ENCODE results near the gene NRL.

DNA sequence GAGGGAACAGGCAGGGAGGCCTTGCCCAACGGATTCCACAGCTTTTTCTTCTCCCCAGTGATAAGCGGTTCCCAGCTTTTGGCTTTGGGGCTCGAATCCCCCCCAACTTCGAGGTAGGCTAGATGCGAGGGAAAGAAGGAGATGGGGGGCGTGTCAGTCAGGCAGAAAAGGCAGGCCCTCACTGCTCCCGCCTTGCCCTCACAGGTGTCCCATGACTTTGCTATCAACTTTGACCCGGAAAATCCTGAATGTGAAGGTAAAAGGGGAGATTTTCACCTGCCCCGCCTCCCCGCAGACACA is 38.5 kb downstream of the NRL start:
- TF ChIP-seq, protein P1, sequence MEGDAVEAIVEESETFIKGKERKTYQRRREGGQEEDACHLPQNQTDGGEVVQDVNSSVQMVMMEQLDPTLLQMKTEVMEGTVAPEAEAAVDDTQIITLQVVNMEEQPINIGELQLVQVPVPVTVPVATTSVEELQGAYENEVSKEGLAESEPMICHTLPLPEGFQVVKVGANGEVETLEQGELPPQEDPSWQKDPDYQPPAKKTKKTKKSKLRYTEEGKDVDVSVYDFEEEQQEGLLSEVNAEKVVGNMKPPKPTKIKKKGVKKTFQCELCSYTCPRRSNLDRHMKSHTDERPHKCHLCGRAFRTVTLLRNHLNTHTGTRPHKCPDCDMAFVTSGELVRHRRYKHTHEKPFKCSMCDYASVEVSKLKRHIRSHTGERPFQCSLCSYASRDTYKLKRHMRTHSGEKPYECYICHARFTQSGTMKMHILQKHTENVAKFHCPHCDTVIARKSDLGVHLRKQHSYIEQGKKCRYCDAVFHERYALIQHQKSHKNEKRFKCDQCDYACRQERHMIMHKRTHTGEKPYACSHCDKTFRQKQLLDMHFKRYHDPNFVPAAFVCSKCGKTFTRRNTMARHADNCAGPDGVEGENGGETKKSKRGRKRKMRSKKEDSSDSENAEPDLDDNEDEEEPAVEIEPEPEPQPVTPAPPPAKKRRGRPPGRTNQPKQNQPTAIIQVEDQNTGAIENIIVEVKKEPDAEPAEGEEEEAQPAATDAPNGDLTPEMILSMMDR (IDR thresholded peaks at IDR 0.05; ENCODE audit: extremely low read depth in 1 of 2, insufficient read depth in 1 of 2, low read depth in 1 of 2, low read length in 2 of 2), result no peak
- TF ChIP-seq POLR2AphosphoS5 (IDR thresholded peaks at IDR 0.05; ENCODE audit: insufficient read depth, low read depth, low read length) (no peak), EZH2 (IDR thresholded peaks at IDR 0.05; ENCODE audit: borderline replicate concordance, low read depth, low read length, severe bottlenecking) (no peak), JUN (IDR thresholded peaks at IDR 0.05; ENCODE audit: borderline replicate concordance, insufficient read depth, insufficient read length, low read depth) (no peak), POLR2A (IDR thresholded peaks at IDR 0.05; ENCODE audit: low read depth, low read length) (no peak), FOS (IDR thresholded peaks at IDR 0.05; ENCODE audit: borderline replicate concordance, insufficient read depth, low read length) (no peak)
- TF ChIP-seq, protein P2, sequence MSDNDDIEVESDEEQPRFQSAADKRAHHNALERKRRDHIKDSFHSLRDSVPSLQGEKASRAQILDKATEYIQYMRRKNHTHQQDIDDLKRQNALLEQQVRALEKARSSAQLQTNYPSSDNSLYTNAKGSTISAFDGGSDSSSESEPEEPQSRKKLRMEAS (IDR thresholded peaks at IDR 0.05; ENCODE audit: insufficient read depth, insufficient read length), result no peak

Measured in endothelial cell of umbilical vein (primary cell).